Aorta (tissue), 5 donors: ENCODE measurements around the gene FXYD1. TPM values are rescaled to one million over a fixed set of nuclear protein-coding genes. Genes with fewer than 3 reads are reported as not detected.

ENCODE experiments used
- ATAC-seq: fragments of 200-7000 bp; cut with Tn5 transposase; one replicate; pipeline ENCODE4 v1.9.1; 2022; ENCODE audit warnings: moderate library complexity; ENCODE audit not compliant: low FRiP score
- DNase-seq, 2 donors: peaks; one replicate each; pipeline ENCODE4 v3.0.0-alpha.2; 2020
- H3K27ac ChIP-seq, 2 donors: one replicate each; pipeline ENCODE4 v1.5.1; 2013; ENCODE audit warnings: low read length in 2 of 2, mild to moderate bottlenecking in 2 of 2, moderate library complexity in 2 of 2, control low read depth in 1 of 2, inconsistent platforms in 1 of 2, low read depth in 1 of 2
- H3K27me3 ChIP-seq, 2 donors: one replicate each; pipeline ENCODE4 v1.6.1; 2013; ENCODE audit warnings: control low read depth in 1 of 2, low read length in 1 of 2, mild to moderate bottlenecking in 1 of 2, moderate library complexity in 1 of 2; ENCODE audit not compliant: insufficient read depth in 2 of 2, control insufficient read depth in 1 of 2
- H3K36me3 ChIP-seq, 2 donors: one replicate each; pipeline ENCODE4 v1.6.1; 2013; ENCODE audit warnings: control low read depth in 1 of 2, low read length in 1 of 2, mild to moderate bottlenecking in 1 of 2; ENCODE audit not compliant: insufficient read depth in 2 of 2, control insufficient read depth in 1 of 2
- H3K4me1 ChIP-seq, 2 donors: one replicate each; pipeline ENCODE4 v1.6.1; 2013; ENCODE audit warnings: low read length in 2 of 2, control low read depth in 1 of 2, mild to moderate bottlenecking in 1 of 2, moderate library complexity in 1 of 2; ENCODE audit not compliant: insufficient read depth in 2 of 2, control insufficient read depth in 1 of 2
- H3K4me3 ChIP-seq, 2 donors: one replicate each; pipeline ENCODE4 v1.5.1; 2013; ENCODE audit warnings: low read length in 2 of 2, control low read depth in 1 of 2, mild to moderate bottlenecking in 1 of 2
- H3K9me3 ChIP-seq: one replicate; pipeline ENCODE4 v1.6.1; 2013; ENCODE audit warnings: mild to moderate bottlenecking, low read length; ENCODE audit not compliant: control insufficient read depth
- WGBS, 2 donors: extraction: QIAGEN DNeasy Blood & Tissue Kit; methylation state at CpG; one replicate each; pipeline ENCODE4 v1.1.7; 2013; 5-methylcytosine and 5-hydroxymethylcytosine counted together
- intact Hi-C, 2 donors: fragments of 100-400 bp; cut with DNase I; formaldehyde crosslinking; loops; one replicate each; pipeline versions ENCODE4 v1.14.2 to v1.15.0; 2022
- polyA plus RNA-seq, 2 donors: library from polyadenylated mRNA; stranded (reverse); fragments of 200-250 nt; gene quantifications; one replicate each; pipeline ENCODE4 v1.2.3, GENCODE V29; 2013
- total RNA-seq, 2 donors: library from RNA; stranded (reverse); fragmentation: NEBNext Ultra II Directional; extraction: Animal tissue kit (Norgen Biotek cat#: 25700); gene quantifications; one replicate each; pipeline ENCODE4 v1.2.1, GENCODE V29; 2021
- donor health status: healthy with polysubstance abuse.
- donor health status: Bipolar disorder and iron deficiency.
- donor health status: DM: no; HTN: no; CAD: no.
- donor health status: DM: no; HTN: no; CAD: no.
- donor health status: DM: yes; HTN: yes; CAD: no.

The FXYD1 gene
- total and polyA plus RNA-seq, 4 donors: 150 to 288 (median 190) TPM

DNA sequence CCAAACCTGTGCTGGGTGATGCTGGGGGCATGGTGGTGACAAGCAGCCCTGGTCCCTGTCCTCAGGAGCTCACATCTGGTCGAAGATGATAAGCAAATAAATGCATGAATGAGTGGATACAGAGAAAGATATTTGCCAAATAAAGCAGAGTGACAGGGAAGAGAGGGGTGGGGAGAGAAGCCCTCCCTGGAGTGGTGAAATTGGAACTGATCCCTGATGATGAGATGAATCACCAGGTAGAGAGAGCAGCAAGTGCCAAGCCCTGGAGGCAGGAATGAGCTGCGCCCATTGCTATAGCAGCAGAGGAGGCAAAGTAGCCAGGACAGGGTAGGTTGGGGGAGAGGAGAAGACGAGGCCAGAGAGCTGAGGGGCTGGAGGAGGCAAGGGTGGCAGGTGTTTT lies 29.6 kb downstream of the FXYD1 start:
- H3K9me3 ChIP-seq: peaks cover 17% of the 10 kb centered on the region
- no peaks in the 10 kb centered on the region for H3K27me3 ChIP-seq
- H3K27ac ChIP-seq: no peak overlapping the region
- DNase-seq: no peak
- no peak for ATAC-seq
- WGBS, 2 donors: 84 to 87% methylated on average over 3 of the region's 3 CpGs
- no peak overlapping the region for H3K4me3 ChIP-seq
- intact Hi-C loops: no loop called here
- peaks cover 3 to 17% of the 10 kb centered on the region in 2 donors for H3K36me3 ChIP-seq
- no peaks in the 10 kb centered on the region for H3K4me1 ChIP-seq

DNA sequence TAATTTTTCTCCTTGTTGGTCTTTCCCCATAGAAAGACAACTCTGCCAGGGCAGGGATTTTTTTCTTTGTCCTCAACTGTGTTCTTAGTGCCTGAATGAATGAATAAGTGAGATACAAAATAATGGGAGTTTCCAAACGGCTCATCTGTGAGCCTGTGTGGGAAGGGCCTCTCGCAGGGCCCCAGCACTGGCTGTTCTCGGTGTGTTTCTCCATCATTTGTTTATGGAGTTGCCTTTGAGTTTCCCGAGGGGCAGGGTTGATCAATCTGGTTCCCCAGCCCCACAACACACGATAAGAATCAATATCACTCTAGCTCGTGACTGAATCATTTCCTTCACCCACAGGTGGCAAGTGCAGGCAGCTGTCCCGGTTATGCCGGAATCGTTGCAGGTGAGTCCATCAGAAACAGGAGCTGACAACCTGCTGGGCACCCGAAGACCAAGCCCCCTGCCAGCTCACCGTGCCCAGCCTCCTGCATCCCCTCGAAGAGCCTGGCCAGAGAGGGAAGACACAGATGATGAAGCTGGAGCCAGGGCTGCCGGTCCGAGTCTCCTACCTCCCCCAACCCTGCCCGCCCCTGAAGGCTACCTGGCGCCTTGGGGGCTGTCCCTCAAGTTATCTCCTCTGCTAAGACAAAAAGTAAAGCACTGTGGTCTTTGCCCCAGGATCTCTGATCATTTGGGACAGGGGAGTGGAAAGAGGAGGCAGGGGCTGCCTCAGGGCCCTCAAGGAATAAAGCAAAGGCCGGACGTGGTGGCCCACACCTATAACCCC lies 30.8 kb downstream of the FXYD1 start:
- Histone ChIP-seq H3K27me3 (no peaks in the 10 kb centered on the region), H3K4me3 (no peak overlapping the region), H3K36me3 (peaks cover 3 to 12% of the 10 kb centered on the region in 2 donors), H3K4me1 (no peaks in the 10 kb centered on the region), H3K9me3 (peaks cover 12% of the 10 kb centered on the region), H3K27ac (no peak overlapping the region)
- DNase-seq: no peak
- intact Hi-C loops: no loop called here
- WGBS, 2 donors: 78 to 82% methylated on average over 18 of the region's 18 CpGs
- no peak for ATAC-seq

DNA sequence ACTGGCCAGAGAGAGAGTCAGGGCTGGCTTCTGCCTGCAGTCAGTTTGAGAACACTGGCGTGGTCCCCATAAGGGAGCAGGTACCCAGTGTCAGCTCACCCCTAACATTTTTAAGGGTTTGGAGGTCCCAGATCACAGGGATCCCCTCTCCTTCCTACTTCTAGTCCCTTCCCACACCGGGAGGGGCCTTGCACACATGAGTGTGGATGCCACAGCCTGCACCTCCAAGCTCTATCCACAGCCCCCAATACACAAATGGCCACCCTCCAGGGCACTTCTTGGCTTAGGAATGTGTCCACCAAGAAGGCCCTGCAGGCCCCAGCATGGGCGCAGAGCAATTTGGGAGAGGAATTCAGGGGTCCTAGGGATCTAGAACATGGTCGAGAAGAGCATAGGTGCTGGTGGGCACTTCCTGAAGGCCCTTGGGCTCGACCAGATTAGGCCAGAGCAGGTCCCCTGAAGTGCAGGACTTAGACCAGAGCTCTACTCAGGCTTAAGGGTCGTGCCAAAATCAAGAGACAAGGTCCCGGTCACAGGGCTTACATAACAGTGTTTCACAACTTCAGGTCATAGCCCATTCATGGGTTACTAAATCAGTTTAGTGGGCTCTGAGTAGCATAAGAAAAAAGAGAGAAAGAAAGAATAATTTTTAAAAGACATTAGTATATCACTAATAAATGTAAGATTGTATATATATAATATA lies 31.9 kb downstream of the FXYD1 start:
- H3K4me3 ChIP-seq: no peak overlapping the region
- H3K4me1 ChIP-seq: no peaks in the 10 kb centered on the region
- intact Hi-C loops: no loop called here
- no peak for DNase-seq
- no peak for ATAC-seq
- H3K27me3 ChIP-seq: no peaks in the 10 kb centered on the region
- peaks cover 10% of the 10 kb centered on the region for H3K9me3 ChIP-seq
- no peak overlapping the region for H3K27ac ChIP-seq
- H3K36me3 ChIP-seq: peaks cover 0 to 12% of the 10 kb centered on the region in 2 donors
- 65 to 72% methylated on average over 7 of the region's 7 CpGs for WGBS, 2 donors

DNA sequence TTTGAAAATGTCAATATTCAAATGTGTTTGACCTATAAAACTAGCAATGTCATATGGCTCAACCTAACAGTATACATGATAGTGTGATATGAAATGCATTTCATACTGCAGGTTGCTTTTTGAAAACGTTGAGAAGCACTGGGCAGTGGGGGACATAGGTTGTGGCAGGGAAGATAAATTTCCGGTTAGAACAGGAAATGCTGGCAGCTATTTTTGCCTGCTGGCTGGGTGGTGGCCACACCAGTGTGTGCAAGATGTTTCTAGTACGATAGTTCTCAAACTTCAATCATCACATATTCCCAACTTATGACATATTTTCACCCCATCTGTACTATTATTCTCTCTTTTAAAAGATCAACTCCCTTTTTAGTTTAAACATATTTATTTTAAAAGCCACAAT lies 33.1 kb downstream of the FXYD1 start:
- Histone ChIP-seq H3K4me3 (no peak overlapping the region), H3K27me3 (no peaks in the 10 kb centered on the region), H3K4me1 (no peaks in the 10 kb centered on the region), H3K27ac (no peak overlapping the region), H3K36me3 (peaks cover 0 to 3% of the 10 kb centered on the region in 2 donors), H3K9me3 (peaks cover under 1% of the 10 kb centered on the region)
- 39 to 51% methylated on average over 3 of the region's 3 CpGs for WGBS, 2 donors
- ATAC-seq (no peak), DNase-seq (no peak)
- intact Hi-C loops: no loop called here

DNA sequence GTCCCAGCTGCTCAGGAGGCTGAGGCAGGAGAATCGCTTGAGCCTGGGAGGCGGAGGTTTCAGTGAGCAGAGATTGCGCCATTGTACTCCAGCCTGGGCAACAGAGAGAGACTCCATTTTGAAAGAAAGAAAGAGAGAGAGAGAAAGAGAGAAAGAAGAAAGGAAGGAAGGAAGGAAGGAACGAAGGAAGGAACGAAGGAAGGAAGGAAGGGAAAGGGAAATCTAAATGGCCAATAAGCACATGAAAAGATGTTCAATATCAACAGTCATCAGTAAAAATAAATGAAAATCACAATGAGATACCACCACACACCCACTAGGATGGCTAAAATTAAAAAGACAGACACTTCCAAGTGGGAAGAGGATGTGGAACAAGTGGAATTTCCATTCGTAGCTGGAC lies 35.6 kb downstream of the FXYD1 start:
- Histone ChIP-seq H3K27ac (no peak overlapping the region), H3K4me3 (no peak overlapping the region), H3K9me3 (no peaks in the 10 kb centered on the region), H3K36me3 (no peaks in the 10 kb centered on the region), H3K27me3 (no peaks in the 10 kb centered on the region), H3K4me1 (no peaks in the 10 kb centered on the region)
- intact Hi-C loops: no loop called here
- WGBS, 2 donors: 87 to 90% methylated on average over 6 of the region's 6 CpGs
- DNase-seq (no peak), ATAC-seq (no peak)

DNA sequence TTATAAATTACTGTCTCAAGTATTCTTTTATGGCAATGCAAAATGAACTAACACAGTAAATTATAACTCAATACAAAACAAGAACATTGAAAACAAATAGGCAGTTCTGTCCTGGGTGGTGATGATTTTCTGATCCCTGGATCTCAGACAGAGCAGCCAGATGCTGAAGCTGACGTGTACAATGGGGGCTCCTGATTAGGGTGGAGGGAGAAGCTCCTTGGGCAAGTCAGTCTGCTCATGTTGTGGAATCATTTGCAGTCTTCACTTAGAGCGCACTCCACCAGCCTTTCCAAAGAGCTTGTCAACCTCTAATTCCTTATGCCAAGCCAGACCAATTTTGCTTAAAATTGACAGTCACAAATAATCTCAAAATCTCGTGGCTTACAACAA lies 37.6 kb downstream of the FXYD1 start:
- intact Hi-C loops: no loop called here
- H3K4me3 ChIP-seq: no peak overlapping the region
- no peaks in the 10 kb centered on the region for H3K27me3 ChIP-seq
- H3K36me3 ChIP-seq: no peaks in the 10 kb centered on the region
- WGBS, 2 donors: 58 to 59% methylated on average over 3 of the region's 3 CpGs
- ATAC-seq (no peak), DNase-seq (no peak)
- no peaks in the 10 kb centered on the region for H3K4me1 ChIP-seq
- H3K27ac ChIP-seq: no peak overlapping the region
- H3K9me3 ChIP-seq: no peaks in the 10 kb centered on the region

DNA sequence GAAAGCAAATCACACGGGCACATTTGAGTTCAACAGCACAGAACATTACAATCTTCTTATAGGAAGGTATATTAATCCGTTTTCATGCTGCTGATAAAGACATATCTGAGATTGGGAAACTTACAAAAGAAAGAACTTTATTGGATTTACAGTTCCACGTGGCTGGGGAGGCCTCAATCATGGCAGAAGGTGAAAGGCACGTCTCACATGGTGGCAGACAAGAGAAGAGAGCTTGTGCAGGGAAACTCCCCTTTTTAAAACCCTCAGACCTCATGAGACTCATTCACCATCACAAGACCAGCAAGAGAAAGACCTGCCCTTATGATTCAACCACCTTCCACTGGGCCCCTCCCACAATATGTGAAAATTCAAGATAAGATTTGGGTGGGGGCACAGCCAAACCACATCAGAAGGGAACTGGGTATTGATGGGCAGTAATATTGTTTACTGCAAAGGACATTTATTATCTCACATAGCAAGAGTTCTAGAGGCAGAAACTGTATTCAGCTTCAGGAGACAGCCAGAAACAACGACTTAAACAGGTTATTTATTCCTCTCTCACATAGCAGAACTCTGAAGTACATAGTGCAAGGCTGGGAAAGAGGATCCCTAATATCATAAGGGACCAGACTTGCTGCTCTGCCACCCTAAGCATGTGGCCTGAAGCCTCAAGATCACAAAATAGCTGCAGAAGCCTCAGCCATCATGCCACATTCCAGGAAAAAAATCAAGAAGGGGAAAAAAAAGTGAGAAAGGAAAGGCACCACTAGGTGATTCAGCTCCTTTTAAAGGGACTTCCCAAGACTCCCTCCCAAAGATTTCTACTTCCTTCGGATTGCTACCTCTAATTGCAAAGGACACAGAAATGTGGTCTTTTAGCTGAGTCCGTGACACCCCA lies 39.0 kb downstream of the FXYD1 start:
- no peaks in the 10 kb centered on the region for H3K4me1 ChIP-seq
- H3K27ac ChIP-seq: no peak overlapping the region
- no peaks in the 10 kb centered on the region for H3K27me3 ChIP-seq
- 69 to 73% methylated on average over 7 of the region's 7 CpGs for WGBS, 2 donors
- peaks cover 3% of the 10 kb centered on the region for H3K9me3 ChIP-seq
- intact Hi-C loops: no loop called here
- DNase-seq (no peak), ATAC-seq (no peak)
- no peaks in the 10 kb centered on the region for H3K36me3 ChIP-seq
- no peak overlapping the region for H3K4me3 ChIP-seq

DNA sequence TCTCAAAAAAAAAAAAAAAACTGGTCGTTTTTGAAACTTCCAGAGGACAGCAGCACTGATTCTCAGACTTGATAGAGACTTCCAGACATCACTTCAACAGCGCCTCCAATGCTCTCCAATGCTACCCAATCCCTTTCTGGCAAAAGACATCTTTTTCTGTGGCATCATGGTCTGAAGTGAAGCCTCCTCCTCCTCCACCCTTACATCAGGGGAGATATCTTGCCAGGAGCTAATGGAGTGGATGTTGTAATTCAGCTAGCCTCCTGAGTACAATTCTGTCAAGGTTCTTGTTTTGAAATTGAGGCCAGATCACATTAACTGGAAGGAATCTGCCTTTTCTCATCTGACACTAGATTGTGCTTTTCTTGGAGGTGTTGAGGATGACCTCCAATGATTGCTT lies 40.1 kb downstream of the FXYD1 start:
- intact Hi-C loops: no loop called here

More for the DNA sequence above, 40.1 kb downstream of the FXYD1 start:
- DNase-seq: no peak
- ATAC-seq: no peak
- 59 to 66% methylated on average over 2 of the region's 2 CpGs for WGBS, 2 donors
- H3K27me3 ChIP-seq: no peaks in the 10 kb centered on the region
- H3K4me3 ChIP-seq: no peak overlapping the region
- no peak overlapping the region for H3K27ac ChIP-seq
- no peaks in the 10 kb centered on the region for H3K4me1 ChIP-seq
- peaks cover 3% of the 10 kb centered on the region for H3K9me3 ChIP-seq
- no peaks in the 10 kb centered on the region for H3K36me3 ChIP-seq
